ENCODE data around the gene ZBTB7C.
"Not testable (repeated sequence)": the region's sequence is repeated elsewhere in the genome, so short reads cannot be mapped to it uniquely, and the experiment has no call there.

The ZBTB7C gene

GRCh38 chr18:48408727-48409590 is at the start of gene ZBTB7C:
ZBTB7C (minus strand) TSS chr18:48409383.
- no peak for DNase-seq (ENCODE audit: low read depth in 1 of 2, low spot score in 1 of 2)

DNA sequence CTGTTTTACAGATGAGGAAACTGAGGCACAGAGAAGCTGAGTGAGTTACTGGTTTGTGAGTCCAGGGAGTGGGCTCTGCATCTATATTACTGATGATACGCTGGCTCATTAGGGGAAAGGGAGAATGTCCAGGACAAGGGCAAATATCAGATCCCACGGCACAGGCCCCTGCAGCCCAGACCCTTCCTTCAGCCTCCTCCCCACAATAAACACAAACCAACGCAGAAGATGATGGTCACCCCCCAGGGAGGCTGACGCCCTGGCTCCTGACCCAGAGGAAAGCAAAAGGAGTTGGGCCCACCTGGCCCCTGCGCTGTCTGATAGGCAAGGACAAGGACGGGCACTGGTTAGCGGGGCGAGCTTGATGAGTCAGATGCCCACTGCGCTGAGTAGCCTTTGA is 47.7 kb upstream of the ZBTB7C start:
- no peak for DNase-seq (ENCODE audit: low read depth in 1 of 2, low spot score in 1 of 2)

GRCh38 chr18:48455555-48456478 is 46.6 kb upstream of the ZBTB7C start:
- DNase-seq (ENCODE audit: low read depth in 1 of 2, low spot score in 1 of 2) = peak in 1 of 2 donors; percentile 14

DNA sequence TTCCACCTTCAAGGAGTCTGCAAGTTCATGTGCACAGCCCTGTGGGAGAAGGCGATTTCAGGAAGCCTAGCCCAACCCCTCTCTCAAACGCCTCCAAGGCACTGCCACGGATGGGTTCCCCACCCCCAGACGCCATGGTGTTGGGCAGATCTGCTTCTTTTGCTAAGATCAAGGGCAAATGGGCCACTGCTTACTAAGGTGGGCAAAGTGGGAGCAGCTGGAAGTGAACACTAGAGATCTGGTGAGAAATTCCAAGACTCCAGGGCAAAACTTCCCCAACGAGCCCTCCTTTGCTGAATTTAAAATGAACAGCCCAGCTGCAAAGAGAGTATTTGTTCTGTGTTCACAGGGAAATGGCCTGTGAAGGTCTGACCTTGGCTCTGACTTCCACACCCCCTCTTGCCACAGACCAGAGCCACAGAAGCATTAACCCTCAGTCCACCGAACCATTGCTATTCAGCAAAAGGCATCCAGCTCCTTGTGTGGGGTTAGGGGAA is 45.1 kb upstream of the ZBTB7C start:
- DNase-seq (ENCODE audit: low read depth in 1 of 2, low spot score in 1 of 2) = no peak

- no peak for DNase-seq (ENCODE audit: low read depth in 1 of 2, low spot score in 1 of 2)
These were observed 44.3 kb upstream of the ZBTB7C start for GRCh38 chr18:48453330-48454066.

- DNase-seq (ENCODE audit: low read depth in 1 of 2, low spot score in 1 of 2) = no peak
These were observed 43.7 kb upstream of the ZBTB7C start for GRCh38 chr18:48452861-48453323.

GRCh38 chr18:48450685-48451084 is 41.5 kb upstream of the ZBTB7C start:
- no peak for DNase-seq (ENCODE audit: low read depth in 1 of 2, low spot score in 1 of 2)

GRCh38 chr18:48446582-48447225 is 37.5 kb upstream of the ZBTB7C start:
- DNase-seq (ENCODE audit: low read depth in 1 of 2, low spot score in 1 of 2) = peak; percentile 44 to 48

DNA sequence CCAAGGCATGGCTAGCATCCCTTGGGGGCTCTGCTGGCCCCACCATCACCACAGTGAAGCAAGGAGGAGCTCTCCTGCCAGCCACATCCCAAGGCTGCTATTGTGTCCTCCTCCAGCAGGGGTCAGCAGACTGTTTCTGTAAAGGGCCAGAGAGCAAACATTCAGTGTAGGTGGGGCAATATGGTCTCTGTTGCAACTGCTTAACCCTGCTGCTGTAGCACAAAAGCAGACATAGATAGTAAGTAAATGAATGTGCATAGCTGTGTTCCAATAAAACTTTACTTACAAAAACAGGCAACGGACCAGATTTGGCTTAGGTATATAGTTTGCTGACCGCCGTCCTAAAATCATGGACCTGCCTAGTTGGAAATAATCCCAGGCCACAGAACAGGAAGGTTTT is 36.4 kb upstream of the ZBTB7C start:
- peak; percentile 42 to 44 for DNase-seq (ENCODE audit: low read depth in 1 of 2, low spot score in 1 of 2)

DNA sequence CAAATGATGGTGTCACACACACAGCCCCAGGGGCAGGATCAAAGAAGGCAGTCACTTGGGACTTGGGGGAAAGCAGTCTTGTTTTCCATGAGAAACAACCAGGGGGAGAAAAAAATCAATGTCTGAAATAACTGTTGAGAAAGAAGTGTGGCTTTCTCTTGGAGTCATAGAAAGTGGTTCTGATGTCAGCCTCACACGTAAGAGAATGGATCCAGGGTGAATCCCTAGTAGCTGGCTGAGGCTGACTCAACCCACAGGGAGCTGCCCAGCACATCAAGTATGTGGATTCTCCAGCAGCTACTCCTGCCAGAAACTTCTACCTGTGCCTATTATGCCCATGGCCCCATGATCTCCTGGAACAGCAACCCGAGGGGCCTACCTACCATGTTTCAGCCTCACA is 33.6 kb upstream of the ZBTB7C start:
- DNase-seq (ENCODE audit: low read depth in 1 of 2, low spot score in 1 of 2) = no peak

DNA sequence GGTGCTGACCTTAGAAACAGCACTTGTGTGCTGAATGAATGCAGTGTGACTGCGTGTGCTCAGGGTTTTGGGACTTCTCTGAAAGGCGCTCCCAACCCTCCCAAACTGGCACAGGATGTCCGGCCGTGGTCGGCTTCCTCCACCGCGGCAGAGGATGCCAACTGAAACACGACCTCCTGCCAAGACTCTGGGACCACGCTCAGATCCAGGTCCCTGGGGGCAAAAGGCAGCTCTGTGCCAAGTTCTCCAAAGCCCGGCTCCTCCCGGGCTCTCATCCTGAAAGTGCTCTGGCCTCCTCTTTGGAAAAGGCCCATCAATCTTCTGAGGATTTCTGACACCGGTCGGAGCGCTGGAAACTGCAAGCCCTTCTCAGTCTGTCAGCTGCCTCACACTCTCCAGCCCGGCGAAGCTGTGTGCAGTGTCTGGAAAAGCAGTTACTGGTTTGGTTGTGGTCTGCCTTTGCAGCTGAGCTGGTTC is 32.3 kb upstream of the ZBTB7C start:
- DNase-seq (ENCODE audit: low read depth in 1 of 2, low spot score in 1 of 2) = no peak

DNA sequence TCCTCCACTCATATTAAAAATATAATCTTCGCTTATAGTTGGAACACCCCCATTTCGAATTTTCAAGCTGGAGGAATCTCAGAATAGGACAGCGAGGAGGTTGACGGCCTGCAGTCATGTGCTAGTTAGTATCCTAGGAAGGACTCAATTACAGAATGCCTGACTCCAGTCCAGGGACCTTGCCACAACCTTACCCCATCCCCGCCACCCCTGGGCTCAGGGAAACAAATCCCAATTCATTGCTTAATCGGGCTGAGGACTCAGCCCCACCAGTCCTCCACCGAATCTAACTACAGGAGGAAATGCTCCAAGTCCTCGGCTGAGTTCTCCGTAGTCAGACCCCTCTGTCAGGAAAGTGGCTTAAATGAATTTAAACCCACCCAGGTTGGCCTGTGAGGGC is 31.7 kb upstream of the ZBTB7C start:
- DNase-seq (ENCODE audit: low read depth in 1 of 2, low spot score in 1 of 2) = no peak

GRCh38 chr18:48436907-48437306 is 27.7 kb upstream of the ZBTB7C start:
- no peak for DNase-seq (ENCODE audit: low read depth in 1 of 2, low spot score in 1 of 2)

- not testable (repeated sequence) for DNase-seq (ENCODE audit: low read depth in 1 of 2, low spot score in 1 of 2)
These were observed 25.2 kb upstream of the ZBTB7C start for GRCh38 chr18:48434382-48434781.

- DNase-seq (ENCODE audit: low read depth in 1 of 2, low spot score in 1 of 2) = no peak
These were observed 24.4 kb upstream of the ZBTB7C start for GRCh38 chr18:48433541-48433940.

GRCh38 chr18:48430150-48430549 is 21.0 kb upstream of the ZBTB7C start:
- DNase-seq (ENCODE audit: low read depth in 1 of 2, low spot score in 1 of 2) = no peak

DNA sequence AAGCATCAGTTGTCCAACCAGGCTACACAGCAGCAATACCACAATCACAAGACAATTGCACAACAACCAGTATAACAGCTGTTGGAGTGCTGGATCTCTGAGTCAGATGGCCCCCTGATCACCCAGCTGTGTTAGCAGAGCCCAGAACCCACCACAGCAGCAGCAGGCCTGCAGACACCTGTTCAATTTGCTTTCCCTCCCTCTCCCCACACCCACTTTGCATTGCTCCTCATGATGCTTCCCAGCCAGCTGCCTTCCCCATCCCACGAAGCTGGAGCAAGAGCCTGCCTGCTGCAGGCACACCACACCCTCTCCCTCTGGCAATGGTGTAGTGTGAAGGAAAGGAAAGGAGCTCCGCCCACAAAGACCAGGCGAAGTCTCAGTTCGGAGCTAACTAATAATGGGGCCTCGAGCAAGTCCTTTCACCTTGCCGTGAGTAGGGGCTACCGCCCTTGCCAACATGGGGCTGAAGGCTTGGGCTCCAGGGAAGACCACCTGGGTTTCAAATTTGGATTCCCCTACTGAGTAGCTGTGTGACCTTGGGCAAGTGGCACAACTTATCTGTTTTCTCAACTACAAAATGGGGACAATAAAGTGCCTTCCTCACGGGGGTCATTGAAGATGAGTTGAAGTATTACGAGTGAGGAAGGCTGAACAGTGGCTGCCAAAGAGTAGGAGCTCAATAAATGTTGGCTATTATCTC is 19.4 kb upstream of the ZBTB7C start:
- DNase-seq (ENCODE audit: low read depth in 1 of 2, low spot score in 1 of 2) = no peak

GRCh38 chr18:48422947-48423378 is 13.8 kb upstream of the ZBTB7C start:
- no peak for DNase-seq (ENCODE audit: low read depth in 1 of 2, low spot score in 1 of 2)

DNA sequence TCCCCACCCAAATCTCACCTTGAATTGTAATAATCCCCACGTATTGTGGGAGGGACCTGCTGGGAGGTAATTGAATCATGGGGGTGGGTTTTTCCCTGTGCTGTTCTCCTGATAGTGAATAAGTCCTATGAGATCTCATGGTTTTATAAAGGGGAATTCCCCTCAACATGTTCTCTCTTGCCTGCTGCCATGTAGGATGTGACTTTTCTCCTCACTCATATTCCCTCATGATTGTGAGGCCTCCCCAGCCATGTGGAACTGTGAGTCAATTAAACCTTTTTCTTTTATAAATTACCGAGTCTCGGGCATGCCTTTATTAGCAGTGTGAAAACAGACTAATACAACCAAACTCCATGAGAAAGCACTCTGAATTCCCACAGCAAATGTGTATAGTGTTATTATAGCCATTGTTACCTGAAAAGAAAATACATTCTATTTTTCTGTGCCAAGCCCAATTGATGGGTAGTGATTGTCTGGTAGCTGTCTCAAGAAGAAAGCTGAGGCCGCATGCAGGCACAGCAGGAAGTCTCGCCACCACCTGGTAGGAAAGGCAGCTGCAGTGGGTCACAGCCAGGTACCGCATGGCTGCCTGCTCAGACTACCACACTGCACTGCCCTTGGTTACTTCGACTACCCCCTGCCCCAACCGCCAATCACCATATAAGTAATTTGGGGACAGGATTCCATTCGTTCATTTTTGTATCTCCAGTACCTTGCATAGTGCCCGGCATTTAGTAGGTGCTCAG is 10.3 kb upstream of the ZBTB7C start:
- no peak for DNase-seq (ENCODE audit: low read depth in 1 of 2, low spot score in 1 of 2)

Measured in activated T-helper 1 cell treated with anti-CD3 and anti-CD28 coated beads, Interleukin-2, amount 50 U/mL, for 16 hours (primary cell).